Duodenal mucosa (tissue), 2 donors: ENCODE data around the gene GPR65.

Source experiments
- H3K27ac ChIP-seq: one replicate; pipeline ENCODE4 v1.7.0; 2013; ENCODE audit warnings: low read depth, low read length
- H3K27me3 ChIP-seq, 2 donors: one replicate each; pipeline ENCODE4 v1.7.0; 2013; ENCODE audit warnings: low read length in 2 of 2, control low read depth in 1 of 2; ENCODE audit not compliant: insufficient read depth in 2 of 2, control insufficient read depth in 1 of 2
- H3K36me3 ChIP-seq, 2 donors: one replicate each; pipeline ENCODE4 v1.7.0; 2013; ENCODE audit warnings: low read length in 2 of 2, control low read depth in 1 of 2; ENCODE audit not compliant: insufficient read depth in 2 of 2, control insufficient read depth in 1 of 2
- H3K4me1 ChIP-seq, 2 donors: one replicate each; pipeline ENCODE4 v1.7.0; 2013; ENCODE audit warnings: low read length in 2 of 2, control low read depth in 1 of 2; ENCODE audit not compliant: insufficient read depth in 2 of 2, control insufficient read depth in 1 of 2
- H3K4me3 ChIP-seq, 2 donors: one replicate each; pipeline ENCODE4 v1.7.0; 2013; ENCODE audit warnings: low read length in 2 of 2, low read depth in 1 of 2
- H3K9ac ChIP-seq, 2 donors: one replicate each; pipeline ENCODE4 v1.7.0; 2013; ENCODE audit warnings: low read length in 2 of 2, low read depth in 1 of 2
- H3K9me3 ChIP-seq, 2 donors: one replicate each; pipeline ENCODE4 v1.7.0; 2013; ENCODE audit warnings: low read length in 2 of 2, control low read depth in 1 of 2; ENCODE audit not compliant: control insufficient read depth in 1 of 2

GPR65 gene

GRCh38 chr14:87989956-87990299 is 15.0 kb upstream of the GPR65 start:
- peaks cover 0 to 4% of the 10 kb centered on the region in 2 donors for H3K36me3 ChIP-seq
- no peak overlapping the region for H3K9ac ChIP-seq
- H3K27me3 ChIP-seq = no peaks in the 10 kb centered on the region
- peaks cover 47 to 48% of the 10 kb centered on the region in 2 donors for H3K4me1 ChIP-seq
- no peak overlapping the region for H3K4me3 ChIP-seq
- H3K9me3 ChIP-seq = no peaks in the 10 kb centered on the region
- H3K27ac ChIP-seq = no peak overlapping the region

- H3K4me1 ChIP-seq = peaks cover 54 to 55% of the 10 kb centered on the region in 2 donors
- peak overlapping the region; percentile 19 to 76 for H3K9ac ChIP-seq
- H3K27me3 ChIP-seq = no peaks in the 10 kb centered on the region
- H3K27ac ChIP-seq = peak overlapping the region; percentile 46
- H3K9me3 ChIP-seq = no peaks in the 10 kb centered on the region
- H3K4me3 ChIP-seq = peak overlapping the region; percentile 32 to 40
- H3K36me3 ChIP-seq = peaks cover 0 to 4% of the 10 kb centered on the region in 2 donors
Observed at GRCh38 chr14:87990682-87991081, 14.3 kb upstream of the GPR65 start.

DNA sequence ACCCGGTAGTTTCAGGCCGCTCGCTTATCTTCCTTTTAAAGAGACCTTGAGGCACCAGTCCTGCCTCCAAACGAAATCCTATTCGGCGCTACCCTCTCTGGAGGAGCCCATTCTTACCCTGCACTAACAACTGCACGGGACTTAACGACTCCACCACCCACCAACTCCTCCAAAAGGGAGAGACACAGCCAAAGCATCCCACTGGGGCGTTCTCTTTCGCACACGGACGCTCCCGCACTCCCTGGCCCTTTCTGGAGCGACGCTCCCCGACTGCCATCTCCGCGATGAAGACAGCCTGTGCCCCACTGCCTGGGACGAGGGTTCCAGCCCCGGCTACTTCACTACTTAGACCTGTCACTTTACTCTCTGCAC is 12.6 kb upstream of the GPR65 start:
- Histone ChIP-seq H3K9ac (peak overlapping the region; percentile 58 to 76), H3K9me3 (no peaks in the 10 kb centered on the region), H3K36me3 (no peaks in the 10 kb centered on the region), H3K4me3 (peak overlapping the region; percentile 77), H3K27me3 (no peaks in the 10 kb centered on the region), H3K4me1 (peaks cover 60 to 61% of the 10 kb centered on the region in 2 donors), H3K27ac (peak overlapping the region; percentile 93)

GRCh38 chr14:87992718-87993628 is 12.0 kb upstream of the GPR65 start, which contains the start of gene GALC:
Gene GALC, minus strand, starts transcription at chr14:87993182. Its CDS starts 18 bp downstream, at chr14:87993164.
- H3K27ac ChIP-seq = peak within 1 kb of the TSS; percentile 93
- H3K9me3 ChIP-seq = no peaks in the 10 kb centered on the region
- H3K4me1 ChIP-seq = peaks cover 59 to 60% of the 10 kb centered on the region in 2 donors
- H3K9ac ChIP-seq = peak within 1 kb of the TSS; percentile 58 to 76
- H3K27me3 ChIP-seq = no peaks in the 10 kb centered on the region
- peak within 1 kb of the TSS; percentile 77 for H3K4me3 ChIP-seq
- H3K36me3 ChIP-seq = no peaks in the 10 kb centered on the region

DNA sequence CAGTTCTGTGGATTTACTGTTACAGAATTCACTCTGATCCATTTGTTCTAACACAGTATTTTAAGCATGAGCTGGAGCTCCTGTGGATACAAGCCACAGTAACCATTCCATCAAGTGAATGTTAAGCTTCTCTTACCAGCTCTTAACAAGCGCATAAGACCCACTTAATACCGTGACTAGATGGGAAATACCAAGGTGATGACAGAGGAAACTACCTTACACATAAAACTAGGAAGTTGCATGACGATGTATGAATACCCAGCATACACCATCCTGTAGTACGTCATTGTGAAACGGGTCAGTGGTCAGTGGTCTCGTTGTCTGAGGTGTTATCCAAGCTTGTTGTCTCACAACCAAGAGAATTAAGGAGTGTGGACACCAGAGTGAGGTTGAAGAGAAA is 10.0 kb upstream of the GPR65 start:
- H3K4me3 ChIP-seq = peak overlapping the region in 1 of 2 donors; percentile 16
- peaks cover 51 to 53% of the 10 kb centered on the region in 2 donors for H3K4me1 ChIP-seq
- no peaks in the 10 kb centered on the region for H3K9me3 ChIP-seq
- no peaks in the 10 kb centered on the region for H3K36me3 ChIP-seq
- H3K9ac ChIP-seq = peak overlapping the region in 1 of 2 donors; percentile 20
- H3K27ac ChIP-seq = peak overlapping the region; percentile 0
- H3K27me3 ChIP-seq = no peaks in the 10 kb centered on the region

- Histone ChIP-seq H3K36me3 (no peaks in the 10 kb centered on the region), H3K9me3 (no peaks in the 10 kb centered on the region), H3K27ac (peak overlapping the region; percentile 10), H3K9ac (no peak overlapping the region), H3K4me1 (peaks cover 46 to 47% of the 10 kb centered on the region in 2 donors), H3K27me3 (no peaks in the 10 kb centered on the region), H3K4me3 (peak overlapping the region in 1 of 2 donors; percentile 16)
Observed at GRCh38 chr14:87995500-87996290, 9.2 kb upstream of the GPR65 start.

GRCh38 chr14:87996291-87996592 is 8.7 kb upstream of the GPR65 start:
- Histone ChIP-seq H3K27ac (peak overlapping the region; percentile 10), H3K4me1 (peaks cover 42 to 43% of the 10 kb centered on the region in 2 donors), H3K36me3 (no peaks in the 10 kb centered on the region), H3K9ac (no peak overlapping the region), H3K9me3 (no peaks in the 10 kb centered on the region), H3K4me3 (no peak overlapping the region), H3K27me3 (no peaks in the 10 kb centered on the region)

- Histone ChIP-seq H3K4me3 (no peak overlapping the region), H3K27me3 (no peaks in the 10 kb centered on the region), H3K4me1 (peaks cover 33 to 39% of the 10 kb centered on the region in 2 donors), H3K27ac (no peak overlapping the region), H3K9ac (no peak overlapping the region), H3K36me3 (no peaks in the 10 kb centered on the region), H3K9me3 (no peaks in the 10 kb centered on the region)
Observed at GRCh38 chr14:87998482-87998881, 6.5 kb upstream of the GPR65 start.

DNA sequence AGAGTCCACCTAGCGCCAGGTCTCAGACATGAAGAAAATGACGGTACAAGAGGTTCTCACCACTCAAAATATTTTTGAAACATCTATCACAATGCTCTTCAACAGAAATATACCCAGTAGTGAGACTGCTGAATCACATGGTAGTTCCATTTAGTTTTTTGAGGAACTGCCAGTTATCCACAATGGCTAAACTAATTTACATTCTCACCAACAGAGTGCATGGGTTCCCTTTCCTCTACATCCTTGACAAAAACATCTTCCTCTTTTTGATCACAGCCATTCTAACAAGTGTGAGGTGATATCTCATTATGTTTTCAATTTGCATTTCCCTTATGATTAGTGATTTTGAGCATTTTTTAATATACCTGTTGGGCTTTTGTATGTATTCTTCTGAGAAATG is 5.7 kb upstream of the GPR65 start:
- Histone ChIP-seq H3K9ac (no peak overlapping the region), H3K27me3 (no peaks in the 10 kb centered on the region), H3K4me3 (no peak overlapping the region), H3K27ac (no peak overlapping the region), H3K9me3 (no peaks in the 10 kb centered on the region), H3K4me1 (peaks cover 28 to 31% of the 10 kb centered on the region in 2 donors), H3K36me3 (no peaks in the 10 kb centered on the region)

DNA sequence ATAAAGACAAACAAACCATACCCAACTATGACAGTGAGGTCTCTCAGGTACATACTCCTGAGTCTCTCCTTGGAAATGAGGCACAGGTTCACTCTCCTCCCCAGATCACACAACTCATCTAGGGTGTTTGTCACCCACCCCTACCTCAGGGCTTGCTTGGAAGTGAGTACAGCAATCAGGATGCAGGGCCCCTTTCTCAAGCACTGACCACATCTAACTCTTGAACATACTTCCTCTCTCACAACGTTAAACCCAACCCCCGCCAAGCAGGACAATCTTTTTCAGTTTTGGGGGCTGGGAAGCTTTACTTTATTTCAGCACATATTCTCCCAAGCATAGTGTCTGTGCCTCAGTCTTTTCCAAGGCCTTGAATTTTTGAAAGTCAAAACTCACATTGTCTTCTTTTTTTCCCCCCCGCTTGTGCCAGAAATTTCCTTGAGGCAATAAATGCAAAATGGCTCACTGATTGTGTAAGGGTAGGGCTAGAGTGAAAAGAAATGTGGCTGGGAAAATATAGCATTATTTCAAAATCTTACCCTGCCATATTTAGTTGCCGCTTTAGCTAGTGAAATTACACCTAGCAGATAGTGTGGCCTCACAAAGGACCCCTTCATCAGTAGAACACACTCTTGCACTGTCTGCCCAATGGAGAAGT is 2.4 kb upstream of the GPR65 start:
- Histone ChIP-seq H3K27me3 (no peaks in the 10 kb centered on the region), H3K27ac (no peak overlapping the region), H3K9ac (no peak overlapping the region), H3K36me3 (no peaks in the 10 kb centered on the region), H3K4me3 (no peak overlapping the region), H3K9me3 (no peaks in the 10 kb centered on the region), H3K4me1 (peaks cover 5 to 6% of the 10 kb centered on the region in 2 donors)
